Lung (tissue), 12 donors: Measurements from ENCODE around the gene IGDCC3. TPM values are rescaled to one million over a fixed set of nuclear protein-coding genes. Genes with fewer than 3 reads are reported as not detected.

Experiments used
- ATAC-seq: fragments of 200-7000 bp; cut with Tn5 transposase; one replicate; pipeline ENCODE4 v1.9.1; 2020; ENCODE audit warnings: moderate number of reproducible peaks; ENCODE audit not compliant: insufficient read depth, low FRiP score
- DNase-seq, 3 donors: peaks; one replicate each; pipeline ENCODE4 v3.0.0-alpha.2; 2013 to 2017
- H3K27ac ChIP-seq, 2 donors: one replicate each; pipeline ENCODE4 v1.5.1; 2013; ENCODE audit warnings: mild to moderate bottlenecking in 2 of 2, moderate library complexity in 2 of 2, control low read depth in 1 of 2, inconsistent platforms in 1 of 2, low read depth in 1 of 2, low read length in 1 of 2
- H3K27me3 ChIP-seq, 3 donors: one replicate each; pipeline ENCODE4 v1.5.1; 2013; ENCODE audit warnings: low read length in 2 of 3; ENCODE audit not compliant: control insufficient read depth in 3 of 3, insufficient read depth in 3 of 3
- H3K36me3 ChIP-seq, 4 donors: one replicate each; pipeline ENCODE4 v1.5.1; 2013; ENCODE audit warnings: low read length in 4 of 4, mild to moderate bottlenecking in 1 of 4, moderate library complexity in 1 of 4; ENCODE audit not compliant: control insufficient read depth in 4 of 4, insufficient read depth in 4 of 4
- H3K4me1 ChIP-seq, 5 donors: one replicate each; pipeline ENCODE4 v1.5.1; 2013; ENCODE audit warnings: low read length in 5 of 5, mild to moderate bottlenecking in 2 of 5, moderate library complexity in 1 of 5; ENCODE audit not compliant: control insufficient read depth in 5 of 5, insufficient read depth in 5 of 5
- H3K4me3 ChIP-seq: one replicate; pipeline ENCODE4 v1.5.1; 2013; ENCODE audit warnings: mild to moderate bottlenecking, control low read depth, moderate library complexity
- H3K9ac ChIP-seq, 2 donors: one replicate each; pipeline ENCODE4 v1.5.1; 2013; ENCODE audit warnings: low read length in 2 of 2, control low read depth in 1 of 2; ENCODE audit not compliant: insufficient read depth in 1 of 2
- H3K9me3 ChIP-seq, 4 donors: one replicate each; pipeline ENCODE4 v1.5.1; 2013; ENCODE audit warnings: low read length in 3 of 4, mild to moderate bottlenecking in 1 of 4, moderate library complexity in 1 of 4; ENCODE audit not compliant: control insufficient read depth in 4 of 4, insufficient read depth in 3 of 4
- CTCF ChIP-seq: IDR thresholded peaks from 2 replicates; pipeline ENCODE4 v1.5.1; 2012; ENCODE audit warnings: mild to moderate bottlenecking; ENCODE audit errors: control extremely low read depth, extremely low read depth
- WGBS, 2 donors: extraction: QIAGEN DNeasy Blood & Tissue Kit; methylation state at CpG; one replicate each; pipeline ENCODE4 v1.1.7; 2013; 5-methylcytosine and 5-hydroxymethylcytosine counted together
- polyA plus RNA-seq, 2 donors: library from polyadenylated mRNA; stranded (reverse); fragments of 200-250 nt; gene quantifications; one replicate each; pipeline ENCODE4 v1.2.1, GENCODE V29; 2013
- total RNA-seq, 2 donors: library from RNA; depleted of rRNA in 1 of 2; stranded (reverse); fragments of >200 nt in 1 of 2; gene quantifications; one replicate each; pipeline ENCODE4 v1.2.1, GENCODE V29; 2014 to 2021
- donor health status: control.
- donor health status: control.
- donor health status: Bipolar disorder and iron deficiency.
- donor health status: healthy.
- donor health status: DM: yes; HTN: yes; CAD: no.

IGDCC3 gene
- total and polyA plus RNA-seq, 4 donors = 0.09 to 1.3 TPM; not detected in 2

- DNase-seq (no peak), ATAC-seq (no peak)
- H3K27ac ChIP-seq = no peak overlapping the region
- no peaks in the 10 kb centered on the region for H3K36me3 ChIP-seq
- no peak overlapping the region for H3K9ac ChIP-seq
- no peak overlapping the region for H3K4me3 ChIP-seq
- H3K9me3 ChIP-seq = no peaks in the 10 kb centered on the region
- WGBS, 2 donors = 86% methylated on average over 12 of the region's 12 CpGs
- no peaks in the 10 kb centered on the region for H3K27me3 ChIP-seq
- TF ChIP-seq CTCF = no peak
- peaks cover 0 to 23% (median 5%) of the 10 kb centered on the region in 5 donors for H3K4me1 ChIP-seq
Measured at GRCh38 chr15:65309882-65310418, 67.9 kb downstream of the IGDCC3 start.

- DNase-seq (no peak), ATAC-seq (no peak)
- no peaks in the 10 kb centered on the region for H3K36me3 ChIP-seq
- no peak overlapping the region for H3K9ac ChIP-seq
- no peaks in the 10 kb centered on the region for H3K9me3 ChIP-seq
- peaks cover 0 to 30% (median 8%) of the 10 kb centered on the region in 5 donors for H3K4me1 ChIP-seq
- H3K27me3 ChIP-seq = no peaks in the 10 kb centered on the region
- no peak overlapping the region for H3K4me3 ChIP-seq
- H3K27ac ChIP-seq = no peak overlapping the region
- TF ChIP-seq CTCF = no peak
- 78 to 88% methylated on average over 6 of the region's 6 CpGs for WGBS, 2 donors
Measured at GRCh38 chr15:65307978-65308377, 69.8 kb downstream of the IGDCC3 start.

GRCh38 chr15:65306551-65306950, 71.3 kb downstream of the IGDCC3 start:
- no peak overlapping the region for H3K27ac ChIP-seq

More at GRCh38 chr15:65306551-65306950, 71.3 kb downstream of the IGDCC3 start:
- Histone ChIP-seq H3K36me3 (no peaks in the 10 kb centered on the region), H3K4me3 (no peak overlapping the region), H3K9me3 (no peaks in the 10 kb centered on the region), H3K27me3 (no peaks in the 10 kb centered on the region), H3K9ac (no peak overlapping the region), H3K4me1 (peaks cover 0 to 17% (median 3%) of the 10 kb centered on the region in 5 donors)
- no peak for DNase-seq
- TF ChIP-seq CTCF = no peak
- ATAC-seq = no peak
